Ascending aorta (tissue), 2 donors: ENCODE data around the gene CD44. TPM values are rescaled to one million over a fixed set of nuclear protein-coding genes. Genes with fewer than 3 reads are reported as not detected.

Source experiments
- DNase-seq, 2 donors: peaks; one replicate each; pipeline ENCODE4 v3.0.0-alpha.2; 2019; ENCODE audit warnings: low spot score in 2 of 2
- H3K27ac ChIP-seq, 2 donors: fragments of 200-600 bp; sonication (generic); one replicate each; pipeline ENCODE4 v1.5.1; 2016 to 2017; ENCODE audit warnings: mild to moderate bottlenecking in 1 of 2
- H3K27me3 ChIP-seq: fragments of 200-600 bp; sonication (generic); one replicate; pipeline ENCODE4 v1.5.1; 2017
- H3K36me3 ChIP-seq, 2 donors: fragments of 200-600 bp; sonication (generic); one replicate each; pipeline ENCODE4 v1.5.1; 2016
- H3K4me1 ChIP-seq, 2 donors: fragments of 200-600 bp; sonication (generic); one replicate each; pipeline ENCODE4 v1.5.1; 2016 to 2017; ENCODE audit warnings: mild to moderate bottlenecking in 1 of 2
- H3K4me3 ChIP-seq, 2 donors: fragments of 200-600 bp; sonication (generic); one replicate each; pipeline ENCODE4 v1.5.1; 2016 to 2017; ENCODE audit warnings: mild to moderate bottlenecking in 1 of 2
- H3K9me3 ChIP-seq, 2 donors: fragments of 200-600 bp; sonication (generic); one replicate each; pipeline ENCODE4 v1.5.1; 2016
- intact Hi-C: fragments of 100-400 bp; cut with DNase I; formaldehyde crosslinking; loops from one replicate; pipeline ENCODE4 v1.15.1; 2023
- total RNA-seq: library from RNA; depleted of rRNA; stranded (reverse); fragments of >200 nt; gene quantifications from one replicate; pipeline ENCODE4 v1.1.0, GENCODE V29; 2016
- TF ChIP-seq, protein P1 (sequence below), 3 experiments: fragments of 200-600 bp in 2 of 3; fragments of 450-650 bp in 1 of 3; sonication (generic) in 2 of 3; IDR thresholded peaks; one replicate each; pipeline ENCODE4 v1.5.1; 2016 to 2019; ENCODE audit warnings: antibody characterized with exemption in 3 of 3, mild to moderate bottlenecking in 1 of 3, moderate library complexity in 1 of 3

Gene CD44
- total RNA-seq, 1 donor from 2014 or later: 188 TPM

DNA sequence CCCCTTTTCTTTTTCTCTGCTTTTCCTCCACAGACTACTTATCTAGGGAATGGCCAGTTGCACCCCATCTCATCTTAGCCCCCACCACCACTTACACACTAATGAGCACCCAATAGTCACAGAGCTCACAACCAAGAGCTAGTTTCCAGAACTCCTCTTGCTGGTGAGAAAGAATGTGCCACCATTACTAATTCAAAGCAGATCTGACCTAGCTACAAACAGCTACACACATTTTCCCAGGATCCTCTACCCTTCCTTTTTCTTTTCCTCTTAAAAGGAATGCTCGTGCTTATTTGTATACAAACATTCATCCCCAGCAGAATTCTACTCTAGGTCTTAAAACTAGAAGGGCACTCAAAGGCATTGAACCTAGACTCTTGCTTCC is 136.8 kb downstream of the CD44 start:
- Histone ChIP-seq H3K27me3 (no peaks in the 10 kb centered on the region), H3K36me3 (no peaks in the 10 kb centered on the region), H3K4me1 (peaks cover 6 to 23% of the 10 kb centered on the region in 2 donors), H3K27ac (peak overlapping the region; percentile 72 to 78), H3K9me3 (no peaks in the 10 kb centered on the region), H3K4me3 (no peak overlapping the region)
- no peak for DNase-seq
- TF ChIP-seq, protein P1, sequence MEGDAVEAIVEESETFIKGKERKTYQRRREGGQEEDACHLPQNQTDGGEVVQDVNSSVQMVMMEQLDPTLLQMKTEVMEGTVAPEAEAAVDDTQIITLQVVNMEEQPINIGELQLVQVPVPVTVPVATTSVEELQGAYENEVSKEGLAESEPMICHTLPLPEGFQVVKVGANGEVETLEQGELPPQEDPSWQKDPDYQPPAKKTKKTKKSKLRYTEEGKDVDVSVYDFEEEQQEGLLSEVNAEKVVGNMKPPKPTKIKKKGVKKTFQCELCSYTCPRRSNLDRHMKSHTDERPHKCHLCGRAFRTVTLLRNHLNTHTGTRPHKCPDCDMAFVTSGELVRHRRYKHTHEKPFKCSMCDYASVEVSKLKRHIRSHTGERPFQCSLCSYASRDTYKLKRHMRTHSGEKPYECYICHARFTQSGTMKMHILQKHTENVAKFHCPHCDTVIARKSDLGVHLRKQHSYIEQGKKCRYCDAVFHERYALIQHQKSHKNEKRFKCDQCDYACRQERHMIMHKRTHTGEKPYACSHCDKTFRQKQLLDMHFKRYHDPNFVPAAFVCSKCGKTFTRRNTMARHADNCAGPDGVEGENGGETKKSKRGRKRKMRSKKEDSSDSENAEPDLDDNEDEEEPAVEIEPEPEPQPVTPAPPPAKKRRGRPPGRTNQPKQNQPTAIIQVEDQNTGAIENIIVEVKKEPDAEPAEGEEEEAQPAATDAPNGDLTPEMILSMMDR (IDR thresholded peaks at IDR 0.05): no peak
- intact Hi-C loops: loop anchor here (2.0 kb wide), 1 partner anchor 15 kb away; no protein-coding TSS in a partner anchor

DNA sequence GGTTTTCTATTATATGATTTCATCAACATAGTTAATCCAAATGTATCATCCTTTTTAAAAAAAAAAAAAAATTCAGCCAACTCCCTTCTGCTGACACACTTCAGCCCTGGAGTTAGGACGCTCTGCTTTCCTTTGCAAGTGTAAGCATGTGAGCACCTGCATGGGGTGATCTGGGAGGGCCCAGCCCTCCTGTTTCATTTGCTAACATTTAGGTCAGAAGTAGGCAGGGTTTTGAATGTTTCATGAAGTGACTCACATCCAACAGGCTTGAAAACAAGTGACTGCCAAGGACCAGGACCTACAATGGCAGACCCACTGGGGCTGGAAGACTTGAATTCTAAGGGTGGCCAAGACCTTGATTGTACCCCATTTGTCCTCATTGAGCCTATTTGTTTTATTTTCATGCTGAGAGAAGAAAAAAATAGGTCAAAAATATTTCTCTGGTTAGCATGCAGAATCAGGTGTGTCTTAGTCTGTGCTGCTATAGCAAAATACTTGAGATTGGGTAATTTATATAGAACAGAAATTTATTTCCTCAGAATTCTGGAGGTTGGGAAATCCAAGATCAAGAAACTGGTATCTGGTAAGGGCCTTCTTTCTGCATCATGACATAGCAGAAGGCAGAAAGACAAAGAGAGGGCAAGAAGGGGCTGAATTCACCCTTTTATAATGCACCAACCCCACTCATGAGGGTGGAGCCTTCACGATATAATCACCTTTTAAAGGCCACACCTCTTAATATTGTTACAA is 137.6 kb downstream of the CD44 start:
- Histone ChIP-seq H3K27ac (peak overlapping the region; percentile 72 to 78), H3K9me3 (no peaks in the 10 kb centered on the region), H3K36me3 (no peaks in the 10 kb centered on the region), H3K4me3 (no peak overlapping the region), H3K27me3 (no peaks in the 10 kb centered on the region), H3K4me1 (peaks cover 10 to 30% of the 10 kb centered on the region in 2 donors)
- TF ChIP-seq, protein P1 (IDR thresholded peaks at IDR 0.05): no peak
- peak; percentile 12 to 63 for DNase-seq
- intact Hi-C loops: no loop called here

- H3K27ac ChIP-seq: no peak overlapping the region
- H3K27me3 ChIP-seq: no peaks in the 10 kb centered on the region
- H3K36me3 ChIP-seq: no peaks in the 10 kb centered on the region
- H3K4me1 ChIP-seq: peaks cover 10 to 39% of the 10 kb centered on the region in 2 donors
- intact Hi-C loops: no loop called here
- no peak for DNase-seq
- no peak overlapping the region for H3K4me3 ChIP-seq
- TF ChIP-seq, protein P1 (IDR thresholded peaks at IDR 0.05): no peak
- no peaks in the 10 kb centered on the region for H3K9me3 ChIP-seq
These were observed 138.9 kb downstream of the CD44 start for GRCh38 chr11:35277827-35278226.

- no peaks in the 10 kb centered on the region for H3K36me3 ChIP-seq
- no peaks in the 10 kb centered on the region for H3K27me3 ChIP-seq
- TF ChIP-seq, protein P1 (IDR thresholded peaks at IDR 0.05): no peak
- H3K27ac ChIP-seq: peak overlapping the region; percentile 71 to 81
- peaks cover 8 to 32% of the 10 kb centered on the region in 2 donors for H3K4me1 ChIP-seq
- H3K4me3 ChIP-seq: no peak overlapping the region
- intact Hi-C loops: loop anchor here (5.0 kb wide), 1 partner anchor 82 kb away; no protein-coding TSS in a partner anchor
- H3K9me3 ChIP-seq: no peaks in the 10 kb centered on the region
- DNase-seq: no peak
These were observed 141.8 kb downstream of the CD44 start for GRCh38 chr11:35280727-35281126.

DNA sequence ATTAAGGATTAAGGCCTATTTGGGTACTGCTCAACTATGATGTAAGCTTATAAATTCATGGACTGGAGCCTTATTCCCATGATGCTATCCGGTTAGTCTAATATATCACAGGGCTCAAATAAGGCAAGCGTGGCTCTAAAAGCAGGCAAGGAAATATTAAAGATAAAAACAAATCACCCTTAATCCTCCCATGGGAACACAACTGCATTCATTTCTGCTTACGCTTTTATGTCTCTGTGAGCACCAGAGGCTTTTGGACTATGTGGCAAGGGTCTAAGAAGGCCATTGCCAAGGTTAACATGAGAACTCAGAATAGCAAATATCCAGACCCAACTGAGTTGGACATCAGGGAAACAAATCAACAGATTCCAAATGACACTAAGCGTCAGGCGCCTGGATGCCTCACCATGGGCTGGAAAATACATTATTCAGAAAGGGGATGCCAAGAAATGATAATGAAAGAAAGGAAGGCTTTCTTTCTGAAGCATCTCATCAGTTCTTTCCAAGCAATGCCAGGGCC is 142.3 kb downstream of the CD44 start:
- no peaks in the 10 kb centered on the region for H3K27me3 ChIP-seq
- H3K4me1 ChIP-seq: peaks cover 4 to 27% of the 10 kb centered on the region in 2 donors
- intact Hi-C loops: loop anchor here (5.0 kb wide), 1 partner anchor 81 kb away; no protein-coding TSS in a partner anchor
- no peaks in the 10 kb centered on the region for H3K36me3 ChIP-seq
- peak in 1 of 2 donors; percentile 65 for DNase-seq
- H3K4me3 ChIP-seq: no peak overlapping the region
- H3K27ac ChIP-seq: peak overlapping the region; percentile 71 to 81
- TF ChIP-seq, protein P1 (IDR thresholded peaks at IDR 0.05): no peak
- no peaks in the 10 kb centered on the region for H3K9me3 ChIP-seq

Other genes with a start within 250 kb of the CD44 start
- gene APIP, start 222.8 kb upstream of the CD44 start, total RNA-seq: 3.6 TPM
- gene PDHX, start 222.6 kb upstream of the CD44 start, total RNA-seq: 23.3 TPM